ENCODE results near the gene FLOT1.
"Not testable (repeated sequence)": the region's sequence is repeated elsewhere in the genome, so short reads cannot be mapped to it uniquely, and the experiment has no call there.

FLOT1 gene

DNA sequence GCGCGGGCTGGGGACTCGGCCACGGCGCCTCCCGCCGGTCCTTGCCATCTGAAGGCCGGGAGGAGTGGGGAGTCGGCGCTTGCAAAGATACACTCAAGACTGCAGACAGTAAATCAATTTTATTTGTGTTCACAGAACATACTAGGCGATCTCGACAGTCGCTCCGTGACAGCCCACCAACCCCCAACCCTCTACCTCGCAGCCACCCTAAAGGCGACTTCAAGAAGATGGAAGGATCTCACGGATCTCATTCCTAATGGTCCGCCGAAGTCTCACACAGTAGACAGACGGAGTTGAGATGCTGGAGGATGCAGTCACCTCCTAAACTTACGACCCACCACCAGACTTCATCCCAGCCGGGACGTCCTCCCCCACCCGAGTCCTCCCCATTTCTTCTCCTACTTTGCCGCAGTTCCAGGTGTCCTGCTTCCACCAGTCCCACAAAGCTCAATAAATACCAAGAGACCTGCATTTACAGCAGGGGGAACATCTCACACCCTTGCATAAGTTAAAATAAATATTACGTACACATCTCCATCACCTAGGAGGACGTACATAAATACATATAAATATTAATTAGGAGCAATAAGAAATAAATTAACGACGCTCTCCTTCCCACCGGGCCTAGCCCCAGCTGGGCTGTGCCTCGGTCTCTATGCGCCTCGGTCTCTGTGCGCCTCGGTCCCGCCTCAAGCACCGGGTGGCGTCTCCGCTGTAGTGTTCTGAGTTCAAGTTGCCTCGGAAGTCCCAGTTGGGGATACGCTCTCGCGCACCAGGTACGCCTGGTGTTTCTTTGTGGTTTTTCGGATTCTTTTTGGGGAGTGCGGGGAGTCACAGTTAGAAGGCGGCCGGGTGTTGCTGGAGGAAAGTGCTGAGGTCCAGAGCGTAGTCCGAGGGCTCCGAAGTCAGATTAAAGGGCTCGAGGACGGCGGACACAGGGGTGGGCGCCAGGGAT lies 889 bp upstream of the FLOT1 start:
- no peak for DNase-seq

- DNase-seq = no peak
Measured at GRCh38 chr6:30741789-30742315, 635 bp downstream of the FLOT1 start.

DNA sequence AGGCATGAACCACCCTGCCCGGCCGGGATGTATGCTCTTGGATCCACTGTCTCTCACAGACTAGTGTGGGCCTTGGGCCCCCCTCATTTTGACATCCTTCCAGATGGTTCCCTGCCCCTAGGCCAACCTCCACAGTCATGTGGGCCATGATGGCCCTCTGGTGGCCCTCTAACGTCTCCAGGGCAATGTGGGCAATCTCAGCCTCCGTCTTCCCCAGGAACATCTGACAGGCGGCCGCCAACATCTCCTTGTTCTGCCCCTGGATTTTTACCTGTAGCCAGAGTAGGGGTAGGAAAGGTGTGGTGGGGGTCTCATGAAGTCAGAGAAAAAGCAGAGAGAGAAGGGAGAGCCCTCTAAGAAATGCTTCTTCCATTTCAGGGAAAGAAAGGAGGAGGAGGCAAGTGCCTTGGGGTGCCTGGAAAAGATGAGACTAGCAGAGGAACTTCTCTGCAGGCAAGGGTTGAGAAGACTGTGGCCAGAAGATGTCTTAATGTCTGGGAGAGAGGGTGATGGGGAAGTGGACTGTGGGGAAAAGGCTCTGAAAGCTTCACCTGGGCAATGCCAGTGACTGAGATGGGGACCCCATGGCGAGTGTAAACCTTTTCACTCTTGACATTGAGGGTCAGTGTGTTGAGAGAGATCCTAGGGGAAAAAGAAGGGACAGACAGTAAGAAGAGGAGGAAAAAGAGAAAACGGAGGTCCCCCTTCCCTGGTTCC lies 1.3 kb downstream of the FLOT1 start:
- DNase-seq = no peak

- no peak for DNase-seq
Measured at GRCh38 chr6:30740540-30740870, 2.0 kb downstream of the FLOT1 start.

DNA sequence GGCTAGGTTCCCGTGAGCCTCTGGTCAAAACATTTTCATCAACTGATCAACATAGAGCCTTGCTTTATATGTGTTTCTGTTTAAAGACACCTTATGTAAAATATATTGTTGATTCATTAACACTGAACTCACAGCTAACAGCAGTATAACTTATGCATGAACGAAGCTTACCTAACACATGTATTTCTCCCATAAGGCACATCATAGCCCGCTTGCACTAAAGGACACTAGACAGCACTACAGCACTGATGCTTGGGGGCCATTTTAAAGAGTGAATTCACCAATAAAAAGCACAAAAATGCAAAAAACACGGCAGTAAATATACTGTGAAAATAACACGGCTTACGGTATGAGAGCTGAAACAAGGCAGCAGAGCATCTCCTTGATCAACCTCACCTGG lies 4.0 kb downstream of the FLOT1 start:
- DNase-seq = no peak

DNA sequence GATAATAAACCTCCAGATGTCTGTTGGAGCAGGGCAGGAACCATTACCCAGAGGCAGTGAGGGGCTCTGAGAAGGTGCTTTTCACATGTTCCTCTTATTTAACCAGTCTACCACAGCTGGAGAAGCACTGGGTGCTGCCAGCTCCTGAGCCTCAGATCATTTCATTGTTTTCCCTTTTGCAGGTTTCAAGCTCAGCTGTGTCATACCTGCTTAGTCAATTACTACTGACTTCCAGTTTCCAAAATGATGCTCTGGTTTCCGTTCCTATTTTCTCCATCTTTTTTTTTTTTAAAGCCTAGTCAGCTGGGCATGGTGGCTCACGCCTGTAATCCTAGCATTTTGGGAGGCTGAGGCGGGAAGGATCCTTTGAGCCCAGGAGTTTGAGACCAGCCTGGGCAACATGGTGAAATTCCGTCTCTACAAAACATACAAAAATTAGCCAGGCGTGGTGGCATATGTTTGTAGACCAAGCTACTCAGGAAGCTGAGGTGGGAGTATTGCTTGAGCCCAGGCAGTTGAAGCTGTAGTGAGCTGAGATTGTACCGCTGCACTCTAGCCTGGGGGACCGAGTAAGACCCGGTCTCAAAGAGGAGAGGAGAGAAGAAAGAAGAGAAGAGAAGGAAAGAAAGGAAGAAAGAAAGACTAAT lies 6.7 kb downstream of the FLOT1 start:
- DNase-seq = no peak

- DNase-seq = no peak
Measured at GRCh38 chr6:30732237-30732943, 10.1 kb downstream of the FLOT1 start.

GRCh38 chr6:30730601-30731435 lies 11.7 kb downstream of the FLOT1 start:
- DNase-seq = peak; percentile 52

GRCh38 chr6:30727920-30728553 lies 14.4 kb downstream of the FLOT1 start:
- no peak for DNase-seq

DNA sequence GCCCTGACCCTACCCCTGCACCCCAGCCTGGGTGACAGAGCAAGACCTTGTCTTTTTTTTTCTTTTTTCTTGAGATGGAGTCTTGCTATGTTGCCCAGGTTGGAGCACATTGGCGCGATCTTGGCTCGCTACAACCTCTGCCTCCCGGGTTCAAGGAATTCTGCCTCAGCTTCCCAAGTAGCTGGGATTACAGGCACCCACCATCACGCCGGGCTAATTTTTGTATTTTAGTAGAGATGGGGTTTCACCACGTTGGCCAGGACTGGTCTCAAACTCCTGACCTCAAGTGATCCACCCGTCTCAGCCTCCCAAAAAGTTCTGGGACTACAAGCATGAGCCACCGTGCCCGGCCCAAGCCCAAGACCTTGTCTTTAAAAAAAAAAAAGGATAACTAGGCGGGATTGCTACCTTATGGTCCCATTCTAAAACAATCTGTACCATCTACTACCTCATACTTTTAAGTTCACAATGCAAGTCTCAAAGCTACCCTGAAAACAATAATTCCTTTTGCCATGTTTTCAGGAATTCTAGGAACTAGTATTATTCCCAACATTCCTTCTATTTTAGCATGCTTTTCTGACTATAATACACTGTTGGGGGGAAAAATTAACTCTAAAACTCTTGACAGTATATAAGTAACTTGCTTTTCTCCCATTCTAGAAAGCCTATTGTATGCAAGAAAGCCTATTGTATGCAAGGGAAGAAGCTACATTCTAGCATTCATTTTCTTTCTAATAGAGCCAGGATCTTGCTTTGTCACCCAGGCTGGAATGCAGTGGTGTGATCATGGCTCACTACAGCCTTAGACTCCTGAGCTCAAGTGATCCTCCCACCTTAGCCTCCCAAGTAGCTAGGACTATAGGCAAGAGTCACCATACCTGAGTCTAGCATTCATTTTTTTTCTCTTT lies 15.7 kb downstream of the FLOT1 start:
- no peak for DNase-seq

- no peak for DNase-seq
Measured at GRCh38 chr6:30725713-30726505, 16.6 kb downstream of the FLOT1 start.

DNA sequence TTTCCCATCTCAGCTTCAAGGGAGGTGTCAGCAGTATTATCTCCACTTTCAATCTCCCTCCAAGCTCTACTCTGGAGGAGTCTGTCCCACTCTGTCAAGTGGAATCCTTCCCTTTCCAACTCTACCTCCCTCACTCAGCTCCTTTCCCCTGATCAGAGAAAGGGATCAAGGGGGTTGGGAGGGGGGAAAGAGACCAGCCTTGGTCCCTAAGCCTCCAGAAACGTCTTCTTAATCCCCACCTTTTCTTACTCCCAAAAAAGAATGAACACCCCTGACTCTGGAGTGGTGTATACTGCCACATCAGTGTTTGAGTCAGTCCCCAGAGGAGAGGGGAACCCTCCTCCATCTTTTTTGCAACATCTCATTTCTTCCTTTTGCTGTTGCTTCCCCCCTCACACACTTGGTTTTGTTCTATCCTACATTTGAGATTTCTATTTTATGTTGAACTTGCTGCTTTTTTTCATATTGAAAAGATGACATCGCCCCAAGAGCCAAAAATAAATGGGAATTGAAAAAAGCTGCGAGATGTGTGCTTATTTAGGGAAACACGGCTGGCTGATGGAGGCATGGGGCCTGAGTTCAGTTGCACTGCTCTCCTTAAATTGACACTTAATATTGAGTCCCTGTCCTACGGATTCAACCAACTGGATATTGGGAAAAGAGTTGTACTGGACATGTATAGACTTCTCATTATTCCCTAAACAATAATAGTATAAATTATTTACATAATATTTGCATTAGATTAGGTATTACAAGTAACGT lies 17.4 kb downstream of the FLOT1 start:
- no peak for DNase-seq

- not testable (repeated sequence) for DNase-seq
Measured at GRCh38 chr6:30723843-30724741, 18.4 kb downstream of the FLOT1 start.

- not testable (repeated sequence) for DNase-seq
Measured at GRCh38 chr6:30723159-30723842, 19.2 kb downstream of the FLOT1 start.

DNA sequence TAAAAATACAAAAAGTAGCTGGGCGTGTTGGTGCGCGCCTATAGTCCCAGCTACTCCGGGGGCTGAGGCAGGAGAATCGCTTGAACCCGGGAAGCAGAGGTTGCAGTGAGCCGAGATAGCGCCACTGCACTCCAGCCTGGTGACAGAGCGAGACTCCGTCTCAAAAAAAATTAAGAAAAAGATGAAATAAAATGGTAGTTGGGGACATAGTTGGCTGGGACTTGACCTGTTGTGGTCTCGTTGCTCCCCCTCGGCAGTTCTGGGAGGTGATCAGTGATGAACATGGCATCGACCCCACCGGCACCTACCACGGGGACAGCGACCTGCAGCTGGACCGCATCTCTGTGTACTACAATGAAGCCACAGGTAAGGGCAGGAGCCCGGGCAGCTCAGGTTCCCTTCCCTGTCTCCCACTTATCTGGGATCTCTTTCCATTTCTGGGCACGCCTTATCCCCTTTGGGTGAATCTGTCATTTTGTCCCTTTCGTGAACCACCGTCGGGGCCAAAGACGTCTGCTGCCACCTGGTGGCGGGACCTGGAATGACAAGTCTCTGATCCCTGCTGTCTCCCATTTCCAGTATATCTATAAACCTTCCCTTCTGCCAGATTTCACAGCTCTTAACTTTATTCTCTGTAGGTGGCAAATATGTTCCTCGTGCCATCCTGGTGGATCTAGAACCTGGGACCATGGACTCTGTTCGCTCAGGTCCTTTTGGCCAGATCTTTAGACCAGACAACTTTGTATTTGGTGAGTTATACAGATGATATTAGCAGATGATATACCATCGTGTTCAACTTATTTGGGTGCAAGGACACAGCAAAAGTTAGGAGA lies 20.0 kb downstream of the FLOT1 start:
- DNase-seq = no peak

GRCh38 chr6:30722025-30722279 lies 20.5 kb downstream of the FLOT1 start:
- not testable (repeated sequence) for DNase-seq
